ENCODE results near the gene OR1A1.

GRCh38 chr17:3207367-3207766 is at the start of gene OR1A1:
- no peak for TF ChIP-seq EZH2phosphoT487 (IDR thresholded peaks at IDR 0.05; ENCODE audit: insufficient read depth, low read depth)
- no peak for TF ChIP-seq EZH2 (IDR thresholded peaks at IDR 0.05; ENCODE audit: insufficient read depth, poor library complexity, severe bottlenecking)

All from GM23248 (cell line).